ENCODE data around the gene GPC6.

The GPC6 gene

DNA sequence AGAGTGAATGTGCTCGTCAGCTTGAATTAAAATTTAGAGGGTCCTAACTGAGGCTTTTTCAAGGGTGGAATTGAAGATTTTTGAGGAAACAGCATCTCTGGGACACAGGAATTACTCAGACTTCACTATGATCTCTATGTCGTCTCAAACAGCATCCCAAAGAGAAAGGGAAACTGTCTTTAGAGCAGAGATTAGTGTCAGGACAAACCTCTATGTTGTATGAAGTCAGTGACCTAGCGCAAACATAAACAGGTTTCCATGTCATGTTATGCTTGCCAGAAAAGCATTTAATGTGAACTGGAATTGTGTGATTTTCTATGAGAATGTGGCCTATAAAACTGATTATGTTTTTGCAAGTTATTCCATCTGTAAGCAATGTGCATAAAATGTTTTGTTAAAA is 573.7 kb downstream of the GPC6 start:
- no peak for DNase-seq

DNA sequence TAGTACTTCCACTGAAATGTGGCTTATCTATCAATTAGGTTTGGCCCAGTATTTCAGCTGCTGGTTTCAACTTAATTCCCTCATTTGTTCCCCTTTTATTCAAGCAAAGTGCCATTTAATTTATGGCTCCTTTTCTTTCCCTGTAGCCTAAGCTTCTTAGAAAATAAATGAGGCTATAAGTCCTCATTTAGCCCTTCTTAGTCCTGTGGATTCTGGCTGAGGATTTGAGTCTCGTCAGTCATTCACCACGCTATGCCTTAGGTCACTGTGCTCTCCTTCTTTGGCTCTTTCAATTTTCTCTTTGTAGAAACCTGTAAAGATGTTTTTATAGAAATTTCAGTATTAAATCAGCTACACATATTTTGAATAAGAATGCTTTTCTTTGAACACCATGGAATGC is 579.1 kb downstream of the GPC6 start:
- no peak for DNase-seq

DNA sequence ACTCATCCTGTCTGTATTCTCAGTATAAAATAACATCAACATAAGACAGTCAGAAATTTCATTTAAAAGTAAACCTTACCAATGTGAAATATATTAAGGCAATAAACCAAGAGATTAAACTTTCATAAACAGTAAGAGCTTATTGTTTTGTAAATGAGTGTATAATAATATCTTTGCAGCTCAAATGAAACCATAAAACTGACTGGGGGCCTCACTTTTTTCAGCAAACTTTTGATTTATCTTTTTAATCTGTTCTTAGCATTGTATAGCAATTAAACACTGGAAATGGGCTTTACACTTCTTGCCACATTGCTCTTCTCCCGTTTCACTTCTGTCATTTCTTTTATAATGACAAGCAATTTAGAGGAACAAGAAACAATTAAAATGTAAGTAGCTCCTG is 580.3 kb downstream of the GPC6 start:
- DNase-seq = no peak

DNA sequence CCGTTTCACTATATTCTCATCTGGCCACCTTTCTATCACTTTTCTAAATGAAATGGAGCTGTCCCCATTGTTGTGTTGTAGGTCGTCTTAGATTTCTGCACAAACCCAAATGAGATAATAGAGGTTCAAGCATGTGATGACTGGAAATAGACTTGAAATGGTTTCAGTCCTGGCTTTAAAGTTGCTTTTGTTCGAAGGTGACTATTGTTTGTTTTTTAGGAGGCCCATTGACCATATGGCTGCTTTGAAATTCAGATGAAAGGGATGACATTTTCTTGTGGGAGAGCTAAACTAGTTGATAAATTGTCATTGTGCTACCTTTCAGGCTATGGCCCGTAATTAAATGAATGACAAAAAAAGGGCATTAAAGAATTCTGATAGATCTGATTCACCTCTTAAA is 583.7 kb downstream of the GPC6 start:
- DNase-seq = no peak

DNA sequence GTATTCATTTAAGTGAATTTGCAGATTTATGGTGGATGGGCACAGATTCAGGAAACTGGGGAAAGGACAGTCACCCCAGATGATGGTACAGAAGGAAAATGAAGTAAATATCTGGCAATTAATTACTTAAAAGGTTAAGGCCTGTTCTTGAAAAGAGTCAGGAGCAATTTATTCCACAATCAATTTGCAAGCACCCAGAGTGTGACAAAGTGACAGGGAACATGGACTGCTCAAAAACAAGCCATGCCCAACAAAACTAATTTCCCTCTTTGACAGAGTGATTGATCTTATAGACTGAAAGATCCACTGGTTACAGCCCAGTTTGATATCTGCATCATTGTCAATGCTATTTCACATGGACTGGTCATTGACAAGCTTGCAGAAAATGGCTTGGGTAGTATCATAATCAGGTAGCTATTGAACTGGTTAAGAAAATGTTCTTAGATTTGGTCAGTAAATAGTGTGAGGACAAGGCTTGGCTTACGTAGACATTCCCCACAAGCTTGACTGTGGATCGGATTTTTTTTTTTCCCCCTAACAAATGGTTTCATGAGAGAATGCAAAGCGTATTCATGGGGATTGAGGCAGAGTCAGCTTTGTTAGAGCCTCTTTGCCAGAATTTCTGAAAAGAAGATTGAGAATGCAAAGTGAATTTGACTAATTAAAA is 584.6 kb downstream of the GPC6 start:
- no peak for DNase-seq

DNA sequence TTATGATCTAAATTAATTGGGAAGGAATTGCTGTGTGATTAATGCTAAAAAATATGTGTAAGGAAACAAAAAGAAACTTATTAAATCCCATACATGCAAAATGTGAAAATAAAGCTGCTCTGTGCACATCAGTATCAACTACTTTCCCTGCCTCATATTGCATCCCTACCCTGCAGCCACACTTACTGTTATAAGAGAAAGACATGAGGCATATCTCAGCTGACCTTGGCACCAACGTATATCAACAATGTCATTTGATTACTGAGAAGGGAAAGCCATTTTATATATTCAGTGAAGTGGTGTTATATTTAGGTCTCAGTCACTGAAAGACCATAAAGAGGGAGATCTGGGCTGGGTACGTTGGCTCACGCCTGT is 585.1 kb downstream of the GPC6 start:
- DNase-seq = no peak

DNA sequence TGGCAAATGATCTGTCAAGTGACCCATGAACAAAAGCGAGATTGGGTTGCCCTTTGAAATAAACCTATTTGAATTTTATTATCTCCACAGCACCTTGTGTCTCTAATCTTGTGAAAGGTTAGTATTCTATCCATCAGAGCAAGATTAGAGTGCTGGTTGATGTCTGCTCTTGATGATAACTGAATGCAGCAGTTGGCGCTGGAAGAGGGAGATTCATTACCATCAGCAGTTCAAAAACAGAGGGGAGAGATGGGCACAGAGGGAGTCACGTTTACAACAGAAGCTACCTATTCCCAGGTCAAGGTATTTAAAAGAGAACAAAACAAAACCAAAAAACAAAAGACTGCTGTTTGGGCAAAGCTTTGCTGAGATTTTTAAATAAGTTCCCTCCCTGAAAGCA is 588.1 kb downstream of the GPC6 start:
- no peak for DNase-seq

DNA sequence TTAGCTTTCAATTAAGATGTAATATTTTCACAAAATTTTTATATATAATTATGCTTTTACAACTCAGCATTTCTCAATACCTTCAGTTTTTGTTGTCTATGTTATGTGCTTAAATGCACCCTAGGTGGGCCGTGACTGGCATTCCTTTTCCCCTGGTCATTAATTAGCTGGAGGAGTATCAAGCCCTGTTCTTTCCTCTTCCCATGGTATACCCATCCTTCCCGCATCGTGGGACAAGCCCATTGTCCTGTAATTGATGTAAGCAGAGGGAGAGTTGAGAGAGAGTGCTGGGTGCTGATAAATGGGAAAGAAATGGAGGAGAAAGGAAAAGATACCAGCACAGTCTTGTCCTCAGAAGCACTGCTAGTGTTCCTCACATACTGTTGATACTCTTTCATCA is 591.7 kb downstream of the GPC6 start:
- DNase-seq = no peak

DNA sequence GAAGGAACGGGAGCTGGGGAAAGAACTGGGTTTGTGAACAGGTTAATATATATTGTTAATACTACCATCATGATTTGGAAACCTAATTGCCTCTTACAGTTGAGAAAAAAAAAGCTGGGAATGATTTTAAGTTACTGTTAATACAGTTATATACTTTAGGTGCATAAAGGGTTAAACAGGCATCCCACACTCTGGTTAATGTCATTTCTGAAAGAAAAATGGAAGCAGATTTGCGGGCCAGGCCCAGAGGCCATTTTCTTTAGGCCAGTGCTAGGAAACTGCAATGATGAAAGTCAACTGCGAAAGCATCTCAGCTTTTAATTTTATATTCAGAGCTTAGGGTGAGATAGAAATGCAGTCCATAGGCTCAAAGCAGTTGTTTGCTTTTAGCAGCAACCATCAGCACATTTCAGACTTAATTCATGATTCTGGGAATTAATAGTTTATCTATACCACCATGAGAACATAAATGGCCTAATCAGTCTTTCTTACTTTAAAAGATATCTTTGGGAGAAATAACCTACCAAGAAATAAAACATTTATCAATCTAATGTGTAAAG is 592.8 kb downstream of the GPC6 start:
- DNase-seq = no peak

DNA sequence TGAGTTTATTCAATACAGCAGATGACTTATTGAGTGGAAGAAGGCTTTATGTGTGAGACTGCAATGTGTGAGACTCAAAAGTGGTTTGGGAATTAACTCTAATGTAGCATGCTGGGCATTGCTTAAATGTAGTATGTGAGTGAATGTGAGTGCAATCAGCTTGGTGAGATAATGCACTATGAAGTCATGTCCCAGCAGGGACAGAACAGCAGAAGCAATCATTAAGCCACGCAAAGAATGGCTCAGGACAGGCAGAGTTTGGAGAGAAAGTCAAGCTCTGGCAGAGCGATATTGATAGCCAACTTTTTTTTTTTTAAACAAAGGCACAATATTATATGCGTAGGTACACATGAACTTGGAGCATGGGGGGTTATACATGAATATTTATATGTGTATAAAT is 597.7 kb downstream of the GPC6 start:
- no peak for DNase-seq

DNA sequence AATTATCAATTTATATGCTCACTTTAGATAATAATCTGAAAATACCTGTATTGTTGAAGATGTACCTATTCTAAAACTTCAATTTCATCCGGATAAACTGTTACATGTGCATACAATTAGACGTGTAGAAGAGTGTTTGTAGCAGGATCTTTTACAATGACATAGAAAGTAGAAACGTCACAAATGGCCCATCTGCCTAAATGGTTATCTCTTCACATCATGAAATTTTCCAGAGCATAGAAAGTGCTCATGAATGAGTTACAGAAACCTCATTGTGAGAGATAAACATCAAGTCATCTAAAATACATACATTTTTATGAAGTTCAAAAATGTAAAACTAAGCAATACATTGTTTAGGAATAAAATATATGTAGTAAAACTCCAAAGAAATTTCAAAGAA is 607.4 kb downstream of the GPC6 start:
- no peak for DNase-seq

DNA sequence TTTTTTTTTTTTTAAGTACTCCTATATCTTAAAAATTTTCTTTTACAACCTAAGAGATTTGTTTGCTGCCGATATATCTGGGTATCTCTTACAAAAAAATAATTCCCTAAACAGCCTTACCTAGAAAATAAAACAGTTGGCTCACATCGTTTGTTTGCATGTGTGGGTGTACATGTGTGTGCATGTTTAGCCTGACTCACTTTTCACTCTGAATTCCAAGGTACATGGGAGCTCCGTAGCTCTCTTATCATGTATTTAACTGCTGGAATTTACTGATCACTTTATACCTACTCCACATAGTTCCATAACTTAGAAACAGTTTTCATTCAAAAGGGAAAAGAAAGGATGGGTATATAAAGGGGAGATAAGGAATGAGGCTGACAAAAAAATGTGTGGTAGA is 616.5 kb downstream of the GPC6 start:
- no peak for DNase-seq

DNA sequence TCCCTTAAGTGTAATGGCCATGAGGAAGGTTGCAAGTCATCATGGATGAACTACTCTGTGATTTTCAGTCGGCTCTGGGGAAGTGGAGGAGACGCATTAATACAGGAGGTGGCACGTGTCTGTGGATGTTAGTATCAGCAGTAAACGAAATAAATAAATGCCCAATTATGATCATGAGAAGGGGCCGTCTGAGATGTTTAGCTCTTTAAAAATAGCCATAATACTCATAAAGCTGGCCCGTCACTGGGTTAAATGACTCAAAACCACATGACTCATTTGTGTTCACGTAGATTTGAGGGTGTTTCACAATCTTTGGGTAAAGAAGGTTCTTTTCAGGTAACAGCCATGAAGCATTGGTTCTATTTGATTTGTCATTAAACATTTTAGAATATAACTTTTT is 620.6 kb downstream of the GPC6 start:
- no peak for DNase-seq

DNA sequence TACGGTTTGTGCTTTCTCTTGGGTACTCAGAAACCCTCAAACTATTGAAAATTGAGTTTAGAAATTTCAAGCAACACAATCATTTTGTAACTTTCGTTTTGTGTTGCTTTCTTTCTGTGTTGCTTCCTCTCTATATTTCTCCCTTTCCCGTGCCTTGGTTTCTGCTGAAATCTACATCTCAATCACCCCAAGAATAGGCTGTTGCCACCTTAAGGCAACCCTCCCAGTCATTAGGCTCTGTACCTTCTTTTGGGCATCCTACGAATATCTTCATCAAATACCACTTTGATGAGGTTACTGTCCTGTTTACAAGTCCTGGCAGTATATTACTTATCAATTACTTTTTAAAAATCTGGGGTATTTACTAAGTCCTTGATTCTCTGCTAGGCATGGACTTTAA is 621.6 kb downstream of the GPC6 start:
- DNase-seq = no peak

DNA sequence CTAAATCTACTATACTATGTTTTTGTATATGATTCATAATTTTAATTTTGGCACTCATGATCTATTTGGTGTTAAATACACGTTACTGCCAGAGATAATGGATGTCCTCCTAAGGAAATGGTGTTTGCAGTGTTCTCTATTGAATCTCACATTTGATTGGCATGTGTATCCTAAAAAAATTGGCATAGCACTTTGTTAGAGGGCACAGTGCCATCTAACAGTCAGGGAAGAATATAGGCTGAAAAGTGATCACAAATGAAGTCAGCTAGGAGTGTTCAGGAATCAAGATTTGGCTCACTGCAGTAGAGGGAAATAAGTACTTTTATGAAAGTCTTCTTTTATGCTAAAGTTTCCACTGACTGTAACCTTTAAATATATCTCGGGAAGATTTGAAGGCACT is 624.6 kb downstream of the GPC6 start:
- no peak for DNase-seq

DNA sequence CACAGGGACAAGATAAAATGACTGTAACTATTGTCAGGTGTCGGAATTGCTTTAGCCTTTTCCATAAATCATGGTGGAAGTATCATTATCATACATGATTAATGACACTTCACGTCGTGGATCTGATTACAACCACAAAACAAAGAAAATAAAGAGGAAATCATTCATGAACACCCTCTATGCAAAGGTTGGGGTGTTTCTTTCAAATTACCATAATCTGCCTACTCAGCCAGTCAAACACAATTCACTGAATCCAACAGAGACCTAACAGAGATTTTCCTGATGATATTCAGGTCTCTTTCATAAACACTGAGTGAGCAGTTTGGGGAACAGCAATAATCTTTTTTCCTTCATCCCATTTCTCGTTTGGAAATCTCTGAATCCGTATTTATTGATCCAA is 627.3 kb downstream of the GPC6 start:
- no peak for DNase-seq

DNA sequence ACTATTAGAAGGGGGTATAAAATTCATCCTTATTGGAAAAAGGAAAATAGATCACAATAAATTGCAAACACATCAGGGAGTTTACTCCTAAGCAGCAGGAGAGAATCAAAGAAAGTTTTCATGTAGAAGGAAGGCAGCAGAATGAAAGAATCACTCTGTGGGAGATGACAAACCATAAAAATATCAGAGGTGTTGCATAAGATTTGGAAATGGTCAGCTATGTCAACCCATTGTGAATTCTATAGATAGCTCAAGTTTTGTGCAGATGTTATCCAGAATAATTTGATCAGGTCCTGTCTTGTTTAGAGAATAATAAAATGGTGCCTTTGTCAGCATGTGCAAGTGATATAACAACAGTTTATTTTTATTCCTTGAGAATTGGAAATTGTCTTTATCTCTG is 630.5 kb downstream of the GPC6 start:
- DNase-seq = no peak

DNA sequence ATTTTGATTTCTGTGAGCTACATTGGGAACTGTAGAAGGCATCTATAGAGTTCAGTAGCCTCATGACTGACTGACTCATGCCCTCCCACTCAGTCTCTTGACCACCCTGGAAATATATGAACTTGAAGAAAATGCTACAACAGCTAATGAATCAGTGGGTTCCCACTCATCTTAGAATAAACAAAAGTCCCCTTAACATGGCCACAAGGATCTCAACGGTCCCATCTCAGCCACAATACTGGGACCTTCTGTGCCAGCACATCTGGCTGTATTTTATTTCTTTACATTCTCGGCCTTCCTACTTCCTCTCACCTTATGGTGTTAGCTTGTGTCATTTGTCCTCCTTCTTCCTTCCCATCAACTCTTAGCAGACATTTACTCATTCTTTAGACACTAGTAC is 633.1 kb downstream of the GPC6 start:
- no peak for DNase-seq

DNA sequence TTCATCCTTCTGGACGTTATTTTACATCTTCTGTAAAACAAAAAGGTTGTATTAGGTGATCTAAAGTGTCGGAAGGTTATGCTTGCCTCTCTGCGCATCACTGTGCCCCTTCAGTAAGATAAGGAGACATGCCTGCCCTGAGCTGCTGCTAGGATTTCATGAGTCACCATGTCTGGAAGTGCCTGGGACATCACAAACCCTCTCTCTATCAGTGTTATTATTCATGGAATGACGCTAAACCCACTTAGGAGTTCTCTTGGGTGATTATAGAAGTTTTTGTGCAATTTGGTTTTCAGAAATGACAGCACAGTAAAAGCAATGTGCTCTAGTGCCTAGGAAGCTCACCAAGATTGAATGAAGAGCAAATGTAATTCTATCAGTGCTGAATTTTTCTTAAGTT is 635.2 kb downstream of the GPC6 start:
- no peak for DNase-seq

DNA sequence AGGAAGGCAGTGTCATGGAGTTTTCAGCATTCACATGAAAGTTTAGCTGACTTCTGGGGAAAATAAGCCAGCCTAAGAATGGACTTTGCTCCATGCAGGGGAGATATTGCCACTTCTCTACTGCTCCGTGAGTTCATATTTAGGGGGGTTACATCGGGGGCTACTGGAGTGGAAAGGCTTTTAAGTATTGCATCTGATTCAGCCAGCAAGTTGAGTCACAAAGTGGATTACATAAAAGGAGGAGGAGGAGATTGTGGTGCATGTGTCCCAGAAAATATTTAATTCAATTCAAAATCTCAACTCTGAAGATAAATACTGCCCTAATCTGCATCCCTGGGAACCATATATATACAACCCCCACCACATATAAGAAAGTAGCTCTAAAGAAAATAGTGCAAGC is 635.7 kb downstream of the GPC6 start:
- DNase-seq = no peak

DNA sequence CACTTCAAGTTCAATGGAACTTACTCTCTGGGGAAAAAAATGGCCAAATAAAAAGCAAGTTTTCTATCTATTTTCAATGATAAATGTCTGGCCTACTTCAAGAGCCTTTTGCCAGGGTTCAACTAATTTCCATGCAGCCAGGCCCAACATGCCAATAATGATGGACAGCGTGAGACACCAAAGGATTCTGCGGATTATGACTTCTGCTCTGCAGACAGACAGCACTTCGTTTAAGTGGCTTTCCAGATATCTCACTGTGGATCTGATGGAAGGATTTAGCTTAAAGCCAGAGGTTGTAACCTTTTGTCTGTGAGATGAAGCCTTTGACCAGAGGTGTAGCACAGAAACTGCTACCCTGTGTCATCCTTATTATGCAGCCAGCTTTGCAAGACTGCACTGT is 638.6 kb downstream of the GPC6 start:
- no peak for DNase-seq

DNA sequence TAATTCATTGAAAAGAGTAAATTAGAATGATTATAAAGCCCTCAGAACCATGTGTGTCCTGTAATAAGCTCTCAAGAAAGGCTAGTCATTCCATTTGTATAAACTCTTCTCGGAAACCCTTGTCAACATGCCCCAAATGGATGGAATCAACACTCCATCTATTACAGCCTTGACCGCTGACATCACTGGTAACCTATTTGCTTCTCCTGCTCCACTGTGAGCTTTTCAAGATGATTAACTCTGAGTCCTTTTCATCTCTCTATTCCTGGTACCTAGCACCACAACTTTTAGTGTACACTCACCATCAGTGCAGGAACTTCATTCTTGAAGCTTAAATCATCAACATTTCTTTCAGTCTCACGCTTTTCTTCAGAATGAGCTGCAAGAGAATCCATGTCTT is 640.9 kb downstream of the GPC6 start:
- DNase-seq = no peak

DNA sequence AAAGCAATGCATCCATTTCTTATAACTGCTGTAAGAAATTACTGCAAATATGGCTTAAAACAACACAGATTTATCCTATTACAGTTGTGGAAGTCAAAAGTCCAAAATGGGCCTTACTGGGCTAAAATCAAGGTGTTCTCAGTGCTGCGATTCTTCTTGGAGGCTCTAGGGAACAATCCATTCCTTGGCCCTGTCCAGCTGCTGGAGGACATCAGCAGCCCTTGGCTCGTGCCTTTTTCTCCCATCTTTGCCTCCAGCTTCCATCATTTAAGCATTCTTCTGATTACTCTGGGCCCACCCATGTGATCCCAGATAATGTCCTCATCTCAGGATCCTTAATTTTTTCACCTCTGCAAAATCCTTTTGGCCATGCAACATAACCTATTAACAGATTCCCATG is 645.8 kb downstream of the GPC6 start:
- no peak for DNase-seq

DNA sequence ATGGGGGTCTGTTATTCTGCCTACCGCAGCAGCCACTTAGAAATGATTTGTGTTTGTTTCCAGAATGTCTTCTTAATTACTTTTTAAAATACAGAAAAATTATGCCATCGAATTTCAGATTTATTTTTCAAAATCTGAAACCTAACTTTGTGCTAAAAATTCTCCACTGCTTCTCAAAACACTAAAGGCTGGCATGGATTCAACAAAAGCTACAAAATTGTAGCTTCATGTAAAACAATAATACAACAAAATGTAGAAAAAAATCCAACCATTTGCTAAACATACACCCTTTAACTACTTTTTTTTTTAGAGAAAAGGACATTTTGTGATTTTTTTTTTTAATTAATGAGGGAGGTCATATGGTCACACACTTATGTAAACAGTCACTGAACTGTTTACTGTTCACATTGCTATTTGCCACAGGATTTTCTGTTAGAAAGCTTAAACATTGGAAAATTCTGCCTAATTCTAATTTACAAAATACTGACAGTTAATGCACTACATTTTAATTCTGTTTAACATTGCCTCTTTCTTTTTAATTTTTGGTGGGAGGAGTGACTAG is 646.3 kb downstream of the GPC6 start:
- no peak for DNase-seq

DNA sequence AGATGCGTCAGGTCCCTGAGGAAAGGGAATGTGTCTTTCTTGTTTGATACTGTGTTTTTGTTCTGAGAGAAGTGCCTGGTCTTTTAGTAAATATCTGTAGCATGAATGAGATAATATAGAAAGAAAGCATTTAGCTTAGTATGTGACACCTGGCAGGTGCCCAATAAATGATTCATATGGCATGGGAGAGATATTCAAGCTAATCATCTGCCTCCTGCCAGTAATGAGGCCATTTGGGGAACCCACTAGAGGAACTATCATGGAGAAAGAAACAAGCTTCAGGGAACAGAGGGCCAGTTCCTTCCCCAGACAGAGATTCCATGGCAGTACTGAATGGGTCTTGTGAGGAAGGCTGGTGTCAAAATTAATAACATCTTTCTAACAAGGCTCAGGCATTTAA is 648.9 kb downstream of the GPC6 start:
- DNase-seq = no peak
